A375 (cell line): ENCODE data around the gene GLOD4. TPM values are rescaled to one million over a fixed set of nuclear protein-coding genes. Genes with fewer than 3 reads are reported as not detected.

Source experiments
- total RNA-seq: library from RNA; depleted of rRNA; stranded (reverse); fragments of >200 nt; shearing (Covaris generic); gene quantifications from 2 replicates; pipeline ENCODE4 v1.2.3, GENCODE V29; 2014; rRNA removed

The GLOD4 gene, protein sequence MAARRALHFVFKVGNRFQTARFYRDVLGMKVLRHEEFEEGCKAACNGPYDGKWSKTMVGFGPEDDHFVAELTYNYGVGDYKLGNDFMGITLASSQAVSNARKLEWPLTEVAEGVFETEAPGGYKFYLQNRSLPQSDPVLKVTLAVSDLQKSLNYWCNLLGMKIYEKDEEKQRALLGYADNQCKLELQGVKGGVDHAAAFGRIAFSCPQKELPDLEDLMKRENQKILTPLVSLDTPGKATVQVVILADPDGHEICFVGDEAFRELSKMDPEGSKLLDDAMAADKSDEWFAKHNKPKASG
- total RNA-seq = 57.5 and 61.7 TPM in 2 replicates

DNA sequence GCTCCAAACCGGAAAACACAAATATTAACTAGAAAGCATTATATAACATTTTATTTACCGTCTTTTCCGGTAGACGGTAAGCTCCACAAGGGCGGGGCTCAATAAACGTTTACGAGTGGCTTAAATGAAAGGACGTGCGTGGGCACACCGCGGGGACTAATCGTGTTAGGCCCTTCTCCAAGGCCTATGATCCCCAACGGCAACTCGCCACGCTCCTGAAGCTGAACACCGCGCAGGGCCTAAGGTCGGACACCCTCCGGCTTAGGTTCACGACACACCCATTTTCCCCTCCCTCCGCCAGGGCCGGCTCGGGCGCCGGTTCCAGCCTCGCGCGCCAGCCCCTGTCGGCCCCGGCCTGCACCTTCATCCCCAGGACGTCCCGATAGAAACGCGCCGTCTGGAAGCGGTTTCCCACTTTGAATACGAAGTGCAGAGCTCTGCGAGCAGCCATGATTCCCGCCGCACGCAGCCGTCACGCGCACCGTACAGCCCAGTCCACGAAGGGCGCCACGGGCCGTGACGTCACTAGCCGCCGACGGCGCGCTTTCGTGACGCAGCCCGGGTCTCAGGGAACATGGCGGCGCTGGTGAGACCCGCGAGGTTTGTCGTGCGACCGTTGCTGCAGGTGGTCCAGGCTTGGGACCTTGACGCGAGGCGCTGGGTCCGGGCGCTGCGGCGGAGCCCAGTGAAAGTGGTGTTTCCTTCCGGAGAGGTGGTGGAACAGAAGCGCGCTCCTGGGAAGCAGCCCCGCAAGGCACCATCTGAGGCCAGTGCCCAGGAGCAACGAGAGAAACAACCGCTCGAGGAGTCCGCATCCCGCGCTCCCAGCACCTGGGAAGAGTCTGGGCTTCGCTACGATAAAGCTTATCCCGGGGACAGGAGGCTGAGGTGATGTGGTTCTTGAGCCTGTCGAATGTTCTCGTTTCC is at the start of gene GLOD4, which contains the start of gene MRM3:
Gene GLOD4 (minus strand): TSS at position 476 of the 927 bp plus-strand sequence. CDS start 25 bp downstream, at position 451.
Gene MRM3 (plus strand): TSS at position 549 of the 927 bp plus-strand sequence. CDS start 26 bp downstream, at position 575.

DNA sequence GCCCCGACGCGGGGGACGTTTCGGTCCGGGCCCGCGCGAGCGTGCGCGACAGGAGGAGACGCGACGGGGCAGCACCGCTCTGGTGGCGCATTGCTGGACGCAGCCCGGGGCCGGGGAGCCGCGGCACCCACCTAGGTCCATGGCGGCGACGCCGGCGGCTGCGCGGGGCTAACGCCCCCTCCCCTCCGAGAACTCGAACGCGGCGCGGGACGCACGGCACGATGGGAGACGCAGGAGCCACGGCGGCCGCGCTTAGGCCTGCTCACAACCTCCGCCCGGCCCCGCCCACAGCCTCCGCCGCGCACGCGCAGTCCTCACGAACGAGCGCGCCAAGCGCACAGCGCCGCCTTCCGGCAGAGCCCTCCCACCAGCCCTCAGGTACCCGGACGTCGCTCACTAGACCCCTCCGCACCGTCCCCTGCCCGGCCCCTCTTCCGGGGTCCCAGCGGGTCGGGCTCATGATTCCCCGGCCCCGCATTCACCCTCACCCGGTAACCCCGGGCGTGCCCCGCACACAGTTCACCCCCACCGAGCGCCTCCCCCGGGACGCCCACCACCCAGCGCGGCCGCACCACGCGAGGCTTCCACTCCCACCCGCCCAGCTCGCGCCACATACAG is 30.0 kb downstream of the GLOD4 start, which contains the start of gene GEMIN4:
Gene GEMIN4 (minus strand): TSS at position 263 of the 618 bp plus-strand sequence. CDS start 122 bp downstream, at position 141.

DNA sequence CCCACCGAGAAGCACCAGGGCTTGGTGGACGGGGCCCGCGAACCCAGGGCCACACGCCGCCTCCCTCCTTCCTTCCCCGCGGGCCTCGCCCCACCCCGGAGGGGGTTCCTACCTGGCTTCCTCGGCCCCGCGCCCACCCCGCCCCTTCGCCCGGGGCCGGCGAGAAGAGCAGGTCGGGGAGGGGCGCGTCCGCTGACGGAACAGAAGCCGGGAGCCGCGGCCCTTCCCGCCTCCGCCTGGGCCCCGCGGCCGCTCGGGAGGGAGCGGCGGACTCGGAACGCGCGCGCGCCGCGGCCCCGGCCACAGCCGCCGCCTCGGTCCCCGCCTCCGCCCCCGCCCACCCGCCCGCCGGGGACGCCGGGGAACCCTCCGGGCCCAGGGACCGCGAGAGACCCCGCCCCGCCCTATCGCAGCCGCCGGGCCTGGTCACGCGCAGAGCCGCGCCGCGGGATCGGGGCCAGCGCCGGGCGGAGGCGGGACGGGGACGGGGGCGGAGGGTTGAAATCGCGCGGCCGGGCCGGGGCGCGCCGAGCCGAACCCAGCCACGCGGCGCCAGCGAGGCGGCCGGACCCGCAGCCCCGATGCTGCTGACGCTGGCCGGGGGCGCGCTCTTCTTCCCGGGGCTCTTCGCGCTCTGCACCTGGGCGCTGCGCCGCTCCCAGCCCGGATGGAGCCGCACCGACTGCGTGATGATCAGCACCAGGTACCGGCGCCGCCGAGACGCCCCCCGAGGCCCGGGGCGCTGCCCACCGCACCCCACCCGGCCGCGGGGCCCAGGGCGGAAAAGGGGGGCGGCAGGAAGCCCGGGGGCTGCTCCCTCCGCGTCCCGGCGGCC is 49.8 kb downstream of the GLOD4 start, which contains the start of gene TLCD3A:
Gene TLCD3A (plus strand): TSS at position 530 of the 835 bp plus-strand sequence. CDS start 52 bp downstream, at position 582.

Other genes starting within 250 kb of the GLOD4 start
- 11.9 and 14.4 TPM in 2 replicates for gene VPS53, start 67.4 kb downstream of the GLOD4 start, total RNA-seq
- 20.8 and 27.3 TPM in 2 replicates for gene TLCD3A, start 49.7 kb downstream of the GLOD4 start, total RNA-seq
- gene GEMIN4, start 30.0 kb downstream of the GLOD4 start, total RNA-seq = 30.9 and 33.9 TPM in 2 replicates
- 38.2 and 40.2 TPM in 2 replicates for gene MRM3, start 73 bp upstream of the GLOD4 start, total RNA-seq
- gene NXN, start 197.5 kb upstream of the GLOD4 start, total RNA-seq = 1.1 and 4.4 TPM in 2 replicates
- 19.5 and 20.0 TPM in 2 replicates for gene TIMM22, start 214.8 kb upstream of the GLOD4 start, total RNA-seq